T-helper 2 cell (primary cell): Measurements from ENCODE around the gene TSPAN33.

ENCODE experiments used
- DNase-seq, 5 experiments: peaks; one replicate each; pipeline versions ENCODE4 v3.0.0 to v3.0.0-alpha.2; 2012 to 2022

Gene TSPAN33

DNA sequence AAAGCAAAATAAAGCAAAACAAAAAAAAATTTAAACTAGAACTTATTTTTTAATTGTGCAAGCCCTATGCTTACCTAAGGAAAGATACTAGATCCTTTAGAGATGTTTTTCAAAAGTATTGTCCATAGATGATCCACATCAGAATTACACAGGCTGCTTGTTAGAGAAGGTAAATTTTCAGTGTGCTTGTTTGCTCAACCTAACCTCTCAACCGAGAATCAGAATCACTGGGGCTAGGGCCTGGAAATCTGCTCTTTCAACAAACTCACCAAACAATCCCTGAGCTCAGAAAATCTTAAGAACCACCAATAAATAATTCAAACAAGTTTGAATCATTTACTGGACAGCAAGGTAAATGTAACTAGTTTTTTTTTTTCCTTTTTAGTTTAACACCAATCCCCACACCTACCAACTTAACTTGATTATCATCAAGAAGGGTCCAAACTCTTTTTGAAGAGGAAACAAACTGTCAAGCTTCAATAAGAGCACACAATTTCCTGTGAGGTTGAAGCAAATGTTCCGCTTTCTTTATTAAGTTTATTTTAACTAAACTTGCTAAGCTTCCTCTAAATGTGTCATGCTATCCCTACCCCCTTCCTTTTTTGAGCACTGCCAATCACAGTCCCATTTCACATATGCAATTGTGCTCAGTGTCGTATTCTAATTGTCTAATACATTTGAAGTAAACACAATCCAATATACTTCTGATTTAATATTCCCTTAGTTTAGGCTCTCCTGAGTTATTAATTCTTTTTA is 7.4 kb upstream of the TSPAN33 start:
- peak in 1 of 5 experiments; percentile 64 for DNase-seq

DNA sequence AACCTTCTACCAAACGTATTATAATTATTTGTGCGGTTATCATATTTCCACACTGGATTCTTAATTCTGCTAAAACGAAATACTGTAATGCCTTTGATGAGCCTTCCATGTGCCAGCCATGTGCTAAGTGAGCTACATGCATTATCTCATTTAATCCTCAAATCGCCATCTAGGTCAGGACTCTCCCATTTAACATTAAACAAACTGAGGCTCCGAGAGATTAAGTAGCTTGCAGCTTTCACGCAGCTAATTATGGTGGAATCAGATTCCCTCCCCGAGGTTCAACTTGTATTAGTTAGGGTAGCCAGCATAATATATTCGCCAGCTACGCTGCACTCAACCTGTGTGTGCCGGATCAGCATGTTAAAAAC is 798 bp upstream of the TSPAN33 start:
- no peak for DNase-seq

DNA sequence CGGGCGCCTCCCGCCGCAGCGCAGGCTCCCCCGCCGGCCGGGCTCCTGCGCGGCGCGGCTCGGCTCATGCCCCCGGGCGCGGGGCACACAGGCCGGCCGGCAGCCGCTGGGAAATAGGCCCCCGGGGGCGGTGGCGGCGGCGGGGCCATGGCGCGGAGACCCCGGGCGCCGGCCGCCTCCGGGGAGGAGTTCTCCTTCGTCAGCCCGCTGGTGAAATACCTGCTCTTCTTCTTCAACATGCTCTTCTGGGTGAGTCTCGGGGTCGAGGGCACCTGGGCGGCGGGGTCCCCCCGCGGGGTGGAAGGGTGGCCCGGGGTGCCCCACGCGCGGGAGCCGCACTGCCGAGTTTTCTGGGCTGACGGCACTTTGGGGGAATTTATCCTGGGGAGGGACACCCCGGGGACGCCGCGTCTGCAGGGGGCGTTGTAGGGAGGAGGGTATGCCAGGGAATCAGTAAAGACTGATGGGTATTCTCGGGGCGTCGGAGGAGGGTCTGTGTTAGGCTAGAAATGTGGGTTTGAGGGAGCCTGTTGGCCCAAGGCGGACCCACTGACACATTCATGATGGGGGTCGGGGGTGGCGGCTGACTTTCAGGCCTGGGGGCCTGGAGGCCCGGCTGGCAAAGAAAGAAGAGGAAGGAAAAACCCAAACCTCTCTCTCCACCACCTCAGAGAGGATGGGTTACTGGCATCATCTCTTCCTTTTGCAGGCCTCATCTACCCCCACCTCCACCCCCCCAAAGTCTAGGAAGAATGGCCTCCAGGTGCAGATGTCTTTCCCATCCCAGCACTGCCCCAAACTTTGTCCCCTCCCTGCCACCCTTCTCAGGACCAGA is 544 bp downstream of the TSPAN33 start:
- peak in 1 of 5 experiments; percentile 11 for DNase-seq

DNA sequence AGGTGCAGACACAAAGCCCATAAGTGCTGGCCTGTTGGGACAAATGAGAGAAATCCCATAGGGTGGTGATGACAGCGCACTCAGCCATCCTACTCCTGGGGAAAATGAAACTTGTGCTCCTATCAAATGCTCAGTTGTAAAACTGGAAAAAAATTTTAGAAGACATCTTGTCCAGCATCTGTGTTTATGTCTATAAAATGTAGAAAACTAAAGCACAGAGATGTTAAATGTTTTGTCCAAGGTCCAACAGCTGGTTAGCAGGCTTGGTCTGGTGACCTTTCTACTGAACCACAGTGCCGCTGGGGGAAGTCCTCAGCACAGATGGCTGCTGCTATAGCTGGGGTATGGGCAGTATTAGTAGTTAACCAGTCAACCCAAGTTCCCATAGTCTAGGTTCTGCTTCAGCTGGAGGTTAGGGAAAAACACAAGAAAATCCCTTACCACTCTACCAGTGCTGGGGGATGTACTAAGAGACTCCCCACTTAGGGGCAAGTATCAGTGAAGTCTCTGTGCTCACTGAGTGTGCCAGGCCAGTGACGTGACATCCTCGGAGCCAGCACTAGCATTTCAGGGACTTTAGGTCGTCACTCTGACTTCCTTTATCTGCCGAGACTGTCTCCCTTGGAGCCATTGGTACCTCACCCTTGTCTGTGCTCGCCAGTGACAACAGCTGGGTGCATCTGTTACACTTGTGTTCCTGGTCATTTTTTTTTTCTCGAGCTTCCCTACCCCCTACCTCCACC is 1.9 kb downstream of the TSPAN33 start:
- no peak for DNase-seq

DNA sequence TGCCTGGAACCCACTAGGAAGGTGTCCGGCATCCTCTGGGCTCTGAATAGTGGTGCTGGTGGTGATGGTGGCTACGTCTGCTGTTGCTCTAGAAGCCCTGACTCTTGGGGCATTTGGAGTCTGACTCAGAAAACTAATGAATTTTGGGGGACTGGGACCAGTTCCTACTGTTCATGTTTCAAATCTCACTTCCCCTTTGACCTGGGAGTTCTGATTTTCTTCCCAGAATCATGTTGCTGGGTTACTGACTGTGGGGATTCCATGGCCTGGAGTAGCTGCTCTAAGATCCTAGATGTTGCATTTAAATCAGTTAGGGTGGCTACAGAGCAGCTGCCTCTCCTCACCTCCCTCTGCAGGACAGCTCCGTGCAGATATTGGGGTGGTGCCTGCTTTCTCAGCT is 3.2 kb downstream of the TSPAN33 start:
- no peak for DNase-seq

DNA sequence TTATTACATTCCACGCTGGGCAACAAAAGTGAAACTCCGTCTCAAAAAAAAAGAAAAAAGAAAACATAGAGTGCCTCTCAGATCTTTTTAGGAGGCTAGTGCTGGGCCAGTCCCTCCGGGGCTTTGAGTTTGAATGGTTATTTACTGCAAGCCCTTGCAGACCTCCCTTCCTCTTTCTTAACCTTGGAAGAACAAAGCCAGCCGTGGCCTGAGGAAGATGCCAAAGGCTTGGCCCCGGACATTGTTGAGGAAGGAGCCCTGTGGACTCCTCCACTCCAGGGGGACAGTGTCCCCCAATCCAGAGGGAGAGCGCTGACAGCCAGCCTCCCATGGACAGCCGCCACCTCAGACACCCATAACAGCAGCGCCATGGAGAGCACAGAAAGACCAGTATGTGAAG is 5.0 kb downstream of the TSPAN33 start:
- DNase-seq = no peak

DNA sequence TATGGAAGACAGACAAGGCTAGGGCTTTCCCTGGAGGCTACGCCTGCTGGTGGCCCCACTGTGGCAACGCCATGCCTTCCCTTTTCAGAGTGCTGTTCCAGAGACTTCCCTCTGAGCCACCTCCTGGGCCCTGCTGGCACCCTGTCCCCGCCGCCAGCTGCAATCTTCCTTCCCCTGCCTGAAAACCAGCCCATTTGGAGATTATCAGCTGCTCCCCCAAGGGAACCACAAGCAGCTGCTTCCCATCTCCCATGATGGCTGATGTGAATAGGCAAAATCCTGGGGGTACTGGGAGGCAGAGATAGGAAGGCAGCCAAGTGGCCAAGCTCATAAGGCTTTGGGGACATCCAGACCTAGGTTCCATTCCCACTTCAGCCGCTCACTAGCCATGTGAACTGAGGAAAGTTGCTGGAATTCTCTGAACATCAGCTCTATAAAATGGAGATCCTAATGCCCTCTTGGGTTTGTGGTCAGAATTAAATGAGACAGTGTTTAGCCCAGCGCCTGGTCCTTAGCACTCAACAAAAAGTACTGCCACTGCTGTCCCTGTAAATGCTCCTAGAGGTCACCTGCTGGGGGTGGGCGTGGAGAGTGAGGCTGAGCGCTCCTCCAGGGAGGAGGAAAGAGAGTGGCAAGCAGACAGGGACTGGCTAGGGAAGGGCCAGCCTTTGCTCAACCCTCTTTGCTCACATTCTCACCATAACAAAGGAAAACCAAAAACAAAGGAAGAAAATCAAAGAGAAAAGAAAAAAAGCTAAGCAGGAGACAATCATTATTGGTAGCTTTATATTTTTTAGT is 5.9 kb downstream of the TSPAN33 start:
- DNase-seq = no peak

DNA sequence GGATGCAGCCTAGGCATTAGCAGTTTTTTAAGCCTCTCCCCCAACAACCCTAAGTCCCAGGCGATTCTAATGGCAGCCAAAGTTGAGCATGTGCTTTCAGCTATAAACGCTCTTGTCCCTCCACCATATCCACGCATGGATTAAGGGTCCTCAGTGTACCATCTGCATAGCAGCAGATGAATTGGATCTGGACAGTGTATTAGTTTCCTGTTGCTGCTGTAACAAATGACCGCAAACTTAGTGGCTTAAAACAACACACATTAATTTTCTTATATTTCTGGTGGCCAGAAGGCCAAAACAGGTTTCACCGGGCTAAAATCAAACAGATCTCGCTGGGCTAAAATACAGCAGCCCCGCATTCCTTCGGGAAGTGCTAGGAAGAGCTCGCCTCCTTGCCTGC is 13.1 kb downstream of the TSPAN33 start:
- DNase-seq = no peak

DNA sequence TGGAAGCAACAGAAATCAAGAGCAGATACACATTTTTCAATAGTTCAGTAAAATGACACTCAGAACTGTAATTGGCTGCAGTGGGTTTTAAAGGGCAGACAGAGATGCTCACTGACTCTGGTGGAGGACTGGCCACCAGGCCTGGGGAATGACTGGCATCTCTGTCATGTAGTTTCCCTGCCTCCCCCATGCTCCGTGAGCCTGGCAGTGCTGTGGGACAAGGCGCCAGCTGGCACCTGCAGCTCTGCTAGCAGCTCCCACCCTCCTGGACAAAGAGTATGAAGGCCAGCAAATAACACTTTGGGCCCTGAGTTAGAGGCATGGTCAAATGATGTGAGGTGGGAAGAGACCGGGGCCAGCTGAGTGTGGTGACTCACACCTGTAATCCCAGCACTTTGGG is 15.0 kb downstream of the TSPAN33 start:
- no peak for DNase-seq

DNA sequence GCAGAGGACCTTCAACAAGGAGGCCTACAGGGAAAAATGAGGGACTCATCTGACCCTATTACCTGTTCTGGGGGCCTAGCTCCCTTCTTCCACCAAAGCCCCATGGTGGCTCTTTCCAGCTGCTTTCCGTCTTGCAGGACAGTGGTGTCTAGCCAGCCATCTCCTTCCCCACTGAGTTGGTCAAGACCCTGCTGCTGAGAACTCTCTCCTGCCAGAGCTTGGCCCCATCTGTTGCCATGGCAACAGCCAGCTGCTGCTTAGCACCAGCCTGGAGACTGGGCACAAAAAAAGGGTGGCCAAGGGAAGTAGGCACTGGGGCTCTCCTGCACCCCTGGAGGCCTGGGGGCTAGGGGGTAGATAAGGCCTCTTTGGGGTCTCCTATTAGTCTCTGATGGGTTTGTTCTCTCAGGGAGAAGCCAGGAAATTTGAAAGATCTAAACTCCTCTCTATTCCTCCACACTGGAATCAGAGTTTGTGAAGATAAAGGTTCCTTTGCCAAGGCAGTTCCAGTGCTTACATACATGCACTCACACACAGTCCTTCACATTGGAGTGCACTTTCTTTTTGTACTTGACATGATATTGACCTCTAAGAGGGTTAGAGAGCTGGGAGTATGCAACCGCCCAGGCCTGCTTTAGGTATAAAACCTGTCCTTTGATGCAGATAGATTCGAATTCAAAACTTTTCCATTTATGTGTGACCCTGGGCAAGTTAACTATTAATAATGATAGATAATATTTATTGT is 15.8 kb downstream of the TSPAN33 start:
- no peak for DNase-seq

DNA sequence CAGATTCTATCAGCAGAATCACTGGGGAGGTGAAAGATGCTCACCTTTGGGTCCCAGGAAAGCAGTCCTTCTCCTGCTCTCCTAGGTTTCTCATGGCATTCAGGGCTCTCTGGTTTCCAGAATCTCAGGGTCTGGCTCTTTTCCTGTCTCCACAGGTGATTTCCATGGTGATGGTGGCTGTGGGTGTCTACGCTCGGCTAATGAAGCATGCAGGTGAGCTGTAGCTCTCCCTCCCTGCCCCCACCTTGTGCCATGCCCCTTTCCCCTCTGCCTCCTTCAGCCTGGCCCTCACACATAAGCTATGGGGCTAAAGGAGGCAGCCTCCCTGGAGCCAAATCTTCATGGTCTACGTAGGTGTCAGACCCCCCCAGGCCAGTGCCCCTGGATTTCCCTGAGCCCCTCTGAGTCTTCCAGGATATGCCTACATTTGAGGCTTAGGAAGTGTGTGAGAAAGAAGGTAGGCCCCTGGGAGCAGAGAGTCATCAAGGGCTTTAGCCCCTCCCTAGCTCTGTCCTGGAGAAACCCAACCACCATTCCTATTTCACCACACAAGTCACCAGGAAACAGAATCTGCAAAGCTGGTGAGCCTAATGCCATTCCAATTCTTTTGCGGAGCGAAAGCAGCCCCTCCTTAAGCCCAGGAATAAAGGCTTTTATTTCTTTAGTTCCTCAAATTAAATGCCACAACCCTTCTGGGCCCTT is 17.2 kb downstream of the TSPAN33 start:
- DNase-seq = no peak

DNA sequence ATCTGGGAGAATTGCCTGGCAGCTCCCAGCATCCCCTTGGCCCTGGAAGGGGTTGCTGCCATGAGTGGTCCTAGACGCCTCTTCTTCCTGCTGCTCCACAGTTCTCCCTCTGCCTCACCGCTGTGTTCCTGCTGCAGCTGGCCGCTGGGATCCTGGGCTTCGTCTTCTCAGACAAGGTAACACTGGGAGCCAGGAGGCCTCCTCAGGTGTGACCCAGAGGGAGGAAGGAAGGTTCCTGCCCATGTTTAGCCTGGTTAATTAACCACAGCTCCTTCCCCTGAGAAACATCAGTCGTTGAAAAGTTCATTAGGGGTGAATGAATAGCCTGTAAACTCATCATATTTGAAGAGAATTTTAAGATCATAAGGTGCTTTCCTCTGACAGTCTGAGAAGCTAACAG is 18.2 kb downstream of the TSPAN33 start:
- no peak for DNase-seq

DNA sequence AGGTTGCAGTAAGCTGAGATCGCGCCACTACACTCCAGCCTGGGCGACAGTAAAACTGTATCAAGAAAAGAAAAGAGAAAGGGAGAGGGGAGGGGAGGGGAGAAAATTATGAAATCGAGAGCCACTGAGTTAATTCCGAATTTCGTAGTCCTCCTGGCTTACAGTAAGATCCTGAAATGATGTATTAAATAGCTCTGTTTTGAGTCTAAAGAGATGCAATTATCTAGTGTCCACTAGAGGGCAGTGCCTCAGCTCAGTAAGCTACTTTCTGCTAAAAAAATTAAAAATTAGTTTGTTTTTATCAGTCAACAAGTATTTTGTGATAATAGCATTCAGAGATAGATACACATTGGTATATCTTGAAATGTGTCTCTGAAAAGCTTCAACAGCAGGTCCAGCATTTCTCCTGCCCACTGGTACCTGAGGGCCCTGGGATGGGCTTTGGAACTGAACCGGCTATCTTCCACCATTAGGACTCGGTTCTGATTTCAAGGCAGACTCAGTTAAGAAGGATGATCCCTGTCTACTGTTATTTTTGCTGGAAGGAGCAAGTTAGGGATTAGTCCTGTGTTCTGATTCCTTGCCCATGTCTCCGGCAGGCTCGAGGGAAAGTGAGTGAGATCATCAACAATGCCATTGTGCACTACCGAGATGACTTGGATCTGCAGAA is 19.5 kb downstream of the TSPAN33 start:
- DNase-seq = peak in 1 of 5 experiments; percentile 64

DNA sequence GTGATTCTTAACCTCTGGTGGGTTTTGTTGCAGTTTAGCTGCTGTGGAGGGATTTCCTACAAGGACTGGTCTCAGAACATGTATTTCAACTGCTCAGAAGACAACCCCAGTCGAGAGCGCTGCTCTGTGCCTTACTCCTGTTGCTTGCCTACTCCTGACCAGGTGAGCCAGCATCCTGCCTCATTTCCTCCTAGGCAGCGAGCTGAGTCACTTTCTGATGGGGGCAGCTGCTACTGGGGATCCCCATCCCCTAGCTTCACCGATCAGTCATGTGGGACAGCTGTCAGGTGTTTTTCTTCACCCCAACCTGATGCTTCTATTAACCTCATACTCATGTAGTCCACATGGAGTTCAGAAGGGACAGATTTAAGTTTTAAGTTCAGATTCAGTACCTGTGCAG is 22.2 kb downstream of the TSPAN33 start:
- DNase-seq = no peak

DNA sequence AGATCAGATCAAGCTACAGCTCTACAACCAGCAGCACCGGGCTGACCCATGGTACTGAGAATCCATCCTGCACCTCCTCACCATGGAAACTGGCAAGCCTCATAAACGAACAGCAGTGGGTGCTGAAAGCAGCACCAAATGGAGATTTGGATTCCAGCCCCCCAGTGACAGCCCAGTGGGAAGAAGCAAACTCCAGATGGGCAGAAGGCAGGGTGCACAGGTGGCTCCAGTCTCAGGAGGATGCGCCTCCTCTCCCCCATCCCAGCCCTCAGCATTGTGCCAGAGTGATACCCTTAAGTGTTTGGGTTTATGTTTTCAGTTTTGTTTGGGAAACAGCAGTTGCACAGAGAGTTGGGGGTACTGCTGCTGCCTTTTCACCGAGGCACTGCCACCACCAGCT is 23.3 kb downstream of the TSPAN33 start:
- DNase-seq = no peak

DNA sequence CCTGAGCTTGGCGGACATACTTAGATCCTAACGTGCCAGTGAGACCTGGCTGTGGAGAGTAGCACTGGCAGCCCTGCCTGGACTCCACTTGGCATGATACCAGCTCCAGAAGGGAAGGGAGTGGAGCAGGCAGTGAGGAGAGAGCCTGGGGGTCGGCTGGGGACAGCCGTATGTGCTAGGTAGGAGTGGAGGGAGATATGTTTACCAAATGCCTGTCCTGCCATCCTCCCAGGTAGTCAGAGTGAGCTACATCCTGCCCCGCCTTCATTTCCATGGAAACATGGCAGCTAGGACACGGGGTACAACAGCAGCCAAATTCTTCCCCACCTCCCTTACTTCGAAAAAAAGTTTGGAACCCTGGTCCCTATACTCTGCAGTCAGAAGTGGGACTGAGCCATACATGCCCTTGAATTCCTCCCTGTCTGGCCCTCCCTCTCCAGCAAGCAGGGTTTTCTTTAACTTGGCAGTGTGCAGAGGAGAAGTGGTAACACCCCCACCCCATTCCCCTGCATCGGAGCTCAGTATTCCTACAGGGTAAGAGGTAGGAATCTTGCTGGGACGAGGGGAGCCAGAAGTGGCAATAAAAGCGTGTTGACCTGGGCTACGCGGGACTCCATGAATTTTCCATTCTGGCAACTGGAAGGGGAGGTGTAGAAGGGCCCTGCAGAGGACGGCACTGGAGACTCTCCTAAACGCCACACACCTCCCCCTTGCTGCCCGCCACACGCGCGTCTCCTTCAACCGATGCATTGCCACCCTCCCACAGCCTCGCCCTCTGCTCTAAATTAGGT is 23.9 kb downstream of the TSPAN33 start:
- DNase-seq = no peak

DNA sequence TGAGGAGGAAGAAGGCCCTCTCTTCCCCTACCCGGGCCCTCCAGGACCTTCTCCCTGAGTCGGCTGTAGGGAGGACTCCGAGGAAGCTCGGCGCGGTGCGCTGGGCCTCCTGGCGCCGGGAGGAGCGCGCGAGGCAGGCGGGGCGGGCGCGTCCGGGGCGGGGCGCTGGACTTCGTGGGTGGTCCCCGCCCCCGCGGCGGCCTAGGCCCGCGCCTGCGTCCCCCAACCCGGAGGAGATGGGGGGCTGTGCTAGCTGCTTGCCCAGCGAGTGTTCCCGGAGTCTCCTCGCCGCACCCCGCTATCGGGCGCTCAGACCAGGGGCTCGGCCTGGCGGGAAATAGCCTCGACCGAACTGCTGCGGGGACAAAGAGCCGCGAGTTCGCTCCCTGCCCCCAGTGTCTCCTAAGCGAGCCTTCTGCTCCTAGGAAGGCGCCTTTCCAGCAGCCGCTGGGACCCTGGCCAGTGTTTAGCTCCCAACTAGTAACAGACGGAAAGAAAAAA is 24.7 kb downstream of the TSPAN33 start:
- DNase-seq = peak in 3 of 5 experiments; percentile 2 to 44 (median 8)

DNA sequence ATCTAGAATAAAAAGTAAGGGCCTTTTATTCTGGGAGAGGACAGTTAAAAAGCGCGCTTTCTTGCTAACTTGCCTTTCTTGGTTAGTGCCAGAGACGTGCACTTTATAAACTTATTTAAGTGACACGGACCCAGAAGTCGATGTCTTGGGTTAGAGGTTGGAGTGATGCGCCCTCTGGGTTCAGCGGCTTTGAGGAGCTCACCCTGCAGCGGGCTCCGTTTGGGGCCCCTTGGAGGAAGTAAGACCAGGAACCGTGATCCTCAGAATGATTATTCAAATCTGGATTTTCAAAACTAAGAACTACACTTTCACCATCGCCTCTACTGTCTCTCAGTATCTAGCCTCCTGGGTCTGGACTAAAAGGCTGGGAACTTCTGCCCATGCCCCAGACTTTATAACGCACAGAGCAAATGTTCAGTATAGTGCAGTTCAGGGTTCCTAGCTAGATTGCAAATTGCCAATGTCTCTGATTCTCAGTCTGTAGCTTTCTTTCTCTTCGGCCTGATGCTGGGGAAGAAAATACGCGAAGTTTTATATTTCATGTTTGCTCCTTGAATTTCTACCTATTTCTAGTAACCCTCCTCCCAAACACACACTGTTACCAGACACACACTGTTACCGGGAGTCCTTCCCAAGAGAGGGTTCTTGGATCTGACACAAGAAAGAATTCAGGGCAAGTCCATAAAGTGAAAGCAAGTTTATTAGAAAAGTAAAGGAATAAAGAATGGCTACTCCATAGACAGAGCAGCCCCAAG is 25.4 kb downstream of the TSPAN33 start:
- DNase-seq = peak in 1 of 5 experiments; percentile 42
